IMR-90 (cell line): ENCODE data around the gene YARS2.

ENCODE experiments used
- BHLHE40 ChIP-seq: fragments of 150-350 bp; IDR thresholded peaks from 2 replicates; pipeline ENCODE4 v1.6.1; 2016; ENCODE audit warnings: mild to moderate bottlenecking, low read depth, low read length
- CEBPB ChIP-seq: IDR thresholded peaks from 2 replicates; pipeline ENCODE4 v1.6.1; 2012; ENCODE audit warnings: low read depth, low read length, improper control_type of control experiment
- POLR2A ChIP-seq: IDR thresholded peaks from 2 replicates; pipeline ENCODE4 v1.6.1; 2012; ENCODE audit warnings: mild to moderate bottlenecking, low read depth, low read length
- RAD21 ChIP-seq: IDR thresholded peaks from 2 replicates; pipeline ENCODE4 v1.6.1; 2012; ENCODE audit warnings: low read length, improper control_type of control experiment
- RCOR1 ChIP-seq: IDR thresholded peaks from 2 replicates; pipeline ENCODE4 v1.6.1; 2012; ENCODE audit warnings: mild to moderate bottlenecking, low read length, improper control_type of control experiment; ENCODE audit not compliant: insufficient replicate concordance
- TF ChIP-seq, protein P1 (sequence below): conservative IDR thresholded peaks from 2 replicates; pipeline ENCODE4 v1.5.1; 2012; ENCODE audit warnings: mild to moderate bottlenecking, low read depth, low read length, improper control_type of control experiment

DNA sequence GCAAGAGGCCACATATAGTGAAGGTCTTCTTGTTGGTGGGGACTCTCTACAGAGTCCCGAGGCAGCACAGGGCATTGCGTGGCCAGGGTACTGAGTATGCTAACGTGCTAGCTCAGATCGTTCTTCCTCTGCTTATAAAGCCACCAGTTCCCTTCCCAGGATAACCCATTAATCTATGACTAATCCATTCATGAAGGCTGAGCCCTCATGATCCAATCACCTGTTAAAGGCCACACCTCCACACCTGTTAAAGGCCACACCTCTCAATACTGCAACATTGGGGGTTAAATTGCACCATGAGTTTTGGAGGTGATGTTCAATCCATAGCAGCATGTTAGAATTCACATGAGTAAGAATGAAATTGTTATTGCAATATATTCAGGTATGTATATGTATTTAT lies 12.8 kb upstream of the YARS2 start:
- TF ChIP-seq CEBPB (no peak), POLR2A (no peak), RAD21 (no peak), BHLHE40 (no peak), RCOR1 (no peak)
- TF ChIP-seq, protein P1, sequence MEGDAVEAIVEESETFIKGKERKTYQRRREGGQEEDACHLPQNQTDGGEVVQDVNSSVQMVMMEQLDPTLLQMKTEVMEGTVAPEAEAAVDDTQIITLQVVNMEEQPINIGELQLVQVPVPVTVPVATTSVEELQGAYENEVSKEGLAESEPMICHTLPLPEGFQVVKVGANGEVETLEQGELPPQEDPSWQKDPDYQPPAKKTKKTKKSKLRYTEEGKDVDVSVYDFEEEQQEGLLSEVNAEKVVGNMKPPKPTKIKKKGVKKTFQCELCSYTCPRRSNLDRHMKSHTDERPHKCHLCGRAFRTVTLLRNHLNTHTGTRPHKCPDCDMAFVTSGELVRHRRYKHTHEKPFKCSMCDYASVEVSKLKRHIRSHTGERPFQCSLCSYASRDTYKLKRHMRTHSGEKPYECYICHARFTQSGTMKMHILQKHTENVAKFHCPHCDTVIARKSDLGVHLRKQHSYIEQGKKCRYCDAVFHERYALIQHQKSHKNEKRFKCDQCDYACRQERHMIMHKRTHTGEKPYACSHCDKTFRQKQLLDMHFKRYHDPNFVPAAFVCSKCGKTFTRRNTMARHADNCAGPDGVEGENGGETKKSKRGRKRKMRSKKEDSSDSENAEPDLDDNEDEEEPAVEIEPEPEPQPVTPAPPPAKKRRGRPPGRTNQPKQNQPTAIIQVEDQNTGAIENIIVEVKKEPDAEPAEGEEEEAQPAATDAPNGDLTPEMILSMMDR = no peak
